HepG2 (cell line): Measurements from ENCODE around the gene COQ3. TPM values are rescaled to one million over a fixed set of nuclear protein-coding genes. Genes with fewer than 3 reads are reported as not detected.

Source experiments
- GLI4 ChIP-seq: sonication (generic); formaldehyde crosslinking; IDR thresholded peaks from 2 replicates; pipeline ENCODE4 v1.5.1; 2020; ENCODE audit warnings: missing genetic modification reagents, mild to moderate bottlenecking, moderate library complexity, borderline replicate concordance
- HMGXB4 ChIP-seq, 2 experiments: sonication (generic) in 1 of 2; formaldehyde crosslinking in 1 of 2; IDR thresholded peaks; 2 replicates each; pipeline versions ENCODE4 v1.4.0 to v1.6.1; 2018 to 2020; ENCODE audit warnings: missing genetic modification reagents in 2 of 2, borderline replicate concordance in 1 of 2, low read depth in 1 of 2, mild to moderate bottlenecking in 1 of 2, missing biosample characterization in 1 of 2
- MED13 ChIP-seq: sonication (generic); formaldehyde crosslinking; IDR thresholded peaks from 2 replicates; pipeline ENCODE4 v1.5.0; 2020; ENCODE audit warnings: missing genetic modification reagents
- NCOA5 ChIP-seq: sonication (generic); formaldehyde crosslinking; IDR thresholded peaks from 2 replicates; pipeline ENCODE4 v1.4.0; 2020; ENCODE audit warnings: missing genetic modification reagents
- SMAD9 ChIP-seq: sonication (generic); formaldehyde crosslinking; IDR thresholded peaks from 2 replicates; pipeline ENCODE4 v1.5.1; 2020; ENCODE audit warnings: mild to moderate bottlenecking, missing genetic modification reagents
- SP1 ChIP-seq, 2 experiments: fragments of 450-650 bp in 1 of 2; sonication (generic) in 1 of 2; formaldehyde crosslinking in 1 of 2; IDR thresholded peaks; 2 replicates each; pipeline versions ENCODE4 v1.4.0 to v1.6.1; 2016 to 2020; ENCODE audit warnings: missing genetic modification reagents in 1 of 2
- TBX3 ChIP-seq: fragments of 450-650 bp; IDR thresholded peaks from 2 replicates; pipeline ENCODE4 v1.6.1; 2017; ENCODE audit warnings: antibody characterized with exemption, mild to moderate bottlenecking, inconsistent platforms, borderline replicate concordance
- YEATS4 ChIP-seq: sonication (generic); formaldehyde crosslinking; IDR thresholded peaks from 2 replicates; pipeline ENCODE4 v1.4.0; 2020; ENCODE audit warnings: missing genetic modification reagents, borderline replicate concordance
- ZKSCAN5 ChIP-seq: sonication (generic); formaldehyde crosslinking; IDR thresholded peaks from 2 replicates; pipeline ENCODE4 v1.5.1; 2020; ENCODE audit warnings: mild to moderate bottlenecking, missing genetic modification reagents
- ZNF18 ChIP-seq: sonication (generic); formaldehyde crosslinking; IDR thresholded peaks from 2 replicates; pipeline ENCODE4 v1.8.0; 2022; ENCODE audit warnings: mild to moderate bottlenecking, missing genetic modification reagents; ENCODE audit not compliant: insufficient replicate concordance
- ZNF317 ChIP-seq: sonication (generic); formaldehyde crosslinking; IDR thresholded peaks from 2 replicates; pipeline ENCODE4 v1.5.0; 2020; ENCODE audit warnings: mild to moderate bottlenecking, missing genetic modification reagents
- ZNF530 ChIP-seq: sonication (generic); formaldehyde crosslinking; IDR thresholded peaks from 2 replicates; pipeline ENCODE4 v1.5.0; 2020; ENCODE audit warnings: low read depth, mild to moderate bottlenecking, missing genetic modification reagents
- ZNF772 ChIP-seq: sonication (generic); formaldehyde crosslinking; IDR thresholded peaks from 2 replicates; pipeline ENCODE4 v1.5.0; 2020; ENCODE audit warnings: mild to moderate bottlenecking, missing genetic modification reagents
- ZSCAN31 ChIP-seq: sonication (generic); formaldehyde crosslinking; IDR thresholded peaks from 2 replicates; pipeline ENCODE4 v1.5.0; 2020; ENCODE audit warnings: low read depth, mild to moderate bottlenecking, missing genetic modification reagents
- polyA plus RNA-seq, 8 experiments: library from polyadenylated mRNA; depleted of rRNA in 3 of 8; stranded (reverse) in 7 of 8; unstranded in 1 of 8; fragments of >200 nt; fragmentation: Illumina TruSeq in 4 of 8; extraction: Trizol in 4 of 8; gene quantifications; 2 replicates each; pipeline versions ENCODE4 v1.2.1 to v1.2.3, GENCODE V29; 2011 to 2016; ENCODE audit warnings: low read depth in 4 of 8, missing spikeins in 1 of 8, mixed read lengths in 1 of 8; ENCODE audit not compliant: insufficient read depth in 1 of 8
- total RNA-seq, 5 experiments: library from RNA; depleted of rRNA; stranded (reverse); fragments of >200 nt; fragmentation: Illumina TruSeq; extraction: Trizol; gene quantifications; 2 replicates each; pipeline ENCODE4 v1.2.3, GENCODE V29; 2016; ENCODE audit warnings: low read depth in 1 of 5
- TF ChIP-seq, protein P1 (sequence below): sonication (generic); formaldehyde crosslinking; IDR thresholded peaks from 2 replicates; pipeline ENCODE4 v1.5.1; 2020; ENCODE audit warnings: mild to moderate bottlenecking, missing genetic modification reagents
- TF ChIP-seq, protein P2 (sequence below): sonication (generic); formaldehyde crosslinking; IDR thresholded peaks from 2 replicates; pipeline ENCODE4 v1.5.0; 2020; ENCODE audit warnings: missing genetic modification reagents

The COQ3 gene
- total and polyA plus RNA-seq, 2 of the 13 experiments (the other 11 are each of a cell fraction or from before 2014, with no cell fraction given), result 5.3 to 20.5 TPM

DNA sequence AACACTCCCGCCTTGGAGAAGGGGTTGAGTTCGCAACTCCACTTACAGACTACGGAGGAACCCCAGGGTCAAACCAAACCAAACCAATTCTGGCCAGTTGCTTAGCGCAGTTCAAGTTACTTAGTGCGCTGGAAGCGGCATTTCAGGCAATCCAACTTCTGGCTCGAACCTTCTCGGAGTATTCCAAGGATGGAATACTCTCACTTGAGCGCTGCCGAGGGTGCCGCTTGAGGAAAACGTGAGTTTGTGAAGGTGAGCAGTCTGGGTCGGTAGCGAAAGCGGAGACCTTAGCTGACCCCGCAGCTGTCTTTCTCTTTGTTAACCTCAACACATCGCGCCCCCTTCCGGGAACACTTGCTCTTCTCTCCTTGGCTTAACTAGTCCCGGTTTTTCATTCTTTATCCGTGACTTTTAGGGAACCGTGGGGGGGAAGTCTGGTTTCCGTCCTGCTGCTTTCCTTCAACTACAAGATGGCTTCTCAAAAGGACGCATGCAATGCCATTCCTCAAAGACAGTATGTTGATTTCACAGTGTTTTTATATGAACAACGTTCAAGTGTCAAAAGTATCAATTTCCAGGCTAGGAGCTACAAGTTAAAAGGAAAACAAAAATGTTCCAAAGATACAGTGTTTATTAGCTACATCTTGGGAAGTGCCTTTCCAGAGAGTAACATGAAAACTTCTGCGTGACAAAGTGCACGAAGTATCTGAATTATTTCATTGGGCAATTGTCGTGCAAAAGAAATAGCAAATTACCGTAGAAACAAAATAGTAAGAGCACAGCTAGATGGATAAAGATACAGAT, 31.9 kb upstream of the COQ3 start (continued):
- TF ChIP-seq NCOA5 (CRISPR knock-in tag) (no peak), ZNF317 (CRISPR knock-in tag) (no peak), ZNF530 (no peak), GLI4 (CRISPR knock-in tag) (no peak), ZNF772 (CRISPR knock-in tag) (no peak), ZSCAN31 (CRISPR knock-in tag) (0 out of 2 replicates have a peak, but pooled peaks have one; percentile 5), MED13 (no peak; the same call in 1 of the 2 replicates), YEATS4 (CRISPR knock-in tag) (0 out of 2 replicates have a peak, but pooled peaks have one; percentile 58), TBX3 (no peak), HMGXB4 (CRISPR knock-in tag; IDR thresholded peaks at IDR 0.05; ENCODE audit: borderline replicate concordance in 1 of 2, low read depth in 1 of 2) (peak; percentile 81 to 86), SP1 (IDR thresholded peaks at IDR 0.05) (no peak), SP1 (CRISPR knock-in tag; IDR thresholded peaks at IDR 0.05) (peak; percentile 30; the same call in 1 of the 2 replicates), SMAD9 (CRISPR knock-in tag) (no peak), ZKSCAN5 (CRISPR knock-in tag) (no peak), ZNF18 (CRISPR knock-in tag) (peak; percentile 42)
- TF ChIP-seq, protein P1, sequence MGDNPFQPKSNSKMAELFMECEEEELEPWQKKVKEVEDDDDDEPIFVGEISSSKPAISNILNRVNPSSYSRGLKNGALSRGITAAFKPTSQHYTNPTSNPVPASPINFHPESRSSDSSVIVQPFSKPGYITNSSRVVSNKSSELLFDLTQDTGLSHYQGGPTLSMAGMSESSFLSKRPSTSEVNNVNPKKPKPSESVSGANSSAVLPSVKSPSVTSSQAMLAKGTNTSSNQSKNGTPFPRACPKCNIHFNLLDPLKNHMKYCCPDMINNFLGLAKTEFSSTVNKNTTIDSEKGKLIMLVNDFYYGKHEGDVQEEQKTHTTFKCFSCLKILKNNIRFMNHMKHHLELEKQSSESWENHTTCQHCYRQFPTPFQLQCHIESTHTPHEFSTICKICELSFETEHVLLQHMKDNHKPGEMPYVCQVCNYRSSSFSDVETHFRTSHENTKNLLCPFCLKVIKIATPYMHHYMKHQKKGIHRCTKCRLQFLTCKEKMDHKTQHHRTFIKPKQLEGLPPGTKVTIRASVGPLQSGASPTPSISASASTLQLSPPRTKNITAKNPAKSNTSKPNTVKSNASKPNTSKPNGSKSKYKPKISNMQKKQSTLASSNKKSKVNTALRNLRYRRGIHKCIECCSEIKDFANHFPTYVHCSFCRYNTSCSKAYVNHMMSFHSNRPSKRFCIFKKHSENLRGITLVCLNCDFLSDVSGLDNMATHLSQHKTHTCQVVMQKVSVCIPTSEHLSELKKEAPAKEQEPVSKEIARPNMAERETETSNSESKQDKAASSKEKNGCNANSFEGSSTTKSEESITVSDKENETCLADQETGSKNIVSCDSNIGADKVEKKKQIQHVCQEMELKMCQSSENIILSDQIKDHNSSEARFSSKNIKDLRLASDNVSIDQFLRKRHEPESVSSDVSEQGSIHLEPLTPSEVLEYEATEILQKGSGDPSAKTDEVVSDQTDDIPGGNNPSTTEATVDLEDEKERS (CRISPR knock-in tag), result no peak
- TF ChIP-seq, protein P2, sequence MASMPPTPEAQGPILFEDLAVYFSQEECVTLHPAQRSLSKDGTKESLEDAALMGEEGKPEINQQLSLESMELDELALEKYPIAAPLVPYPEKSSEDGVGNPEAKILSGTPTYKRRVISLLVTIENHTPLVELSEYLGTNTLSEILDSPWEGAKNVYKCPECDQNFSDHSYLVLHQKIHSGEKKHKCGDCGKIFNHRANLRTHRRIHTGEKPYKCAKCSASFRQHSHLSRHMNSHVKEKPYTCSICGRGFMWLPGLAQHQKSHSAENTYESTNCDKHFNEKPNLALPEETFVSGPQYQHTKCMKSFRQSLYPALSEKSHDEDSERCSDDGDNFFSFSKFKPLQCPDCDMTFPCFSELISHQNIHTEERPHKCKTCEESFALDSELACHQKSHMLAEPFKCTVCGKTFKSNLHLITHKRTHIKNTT, result no peak
